ENCODE data around the gene NFKBIE.
A peak's percentile ranks its signal among the peaks of the same experiment; 100 is the strongest.

GRCh38 chr6:44233567-44234100 is 31.7 kb downstream of the NFKBIE start:
- TF ChIP-seq, protein P1, sequence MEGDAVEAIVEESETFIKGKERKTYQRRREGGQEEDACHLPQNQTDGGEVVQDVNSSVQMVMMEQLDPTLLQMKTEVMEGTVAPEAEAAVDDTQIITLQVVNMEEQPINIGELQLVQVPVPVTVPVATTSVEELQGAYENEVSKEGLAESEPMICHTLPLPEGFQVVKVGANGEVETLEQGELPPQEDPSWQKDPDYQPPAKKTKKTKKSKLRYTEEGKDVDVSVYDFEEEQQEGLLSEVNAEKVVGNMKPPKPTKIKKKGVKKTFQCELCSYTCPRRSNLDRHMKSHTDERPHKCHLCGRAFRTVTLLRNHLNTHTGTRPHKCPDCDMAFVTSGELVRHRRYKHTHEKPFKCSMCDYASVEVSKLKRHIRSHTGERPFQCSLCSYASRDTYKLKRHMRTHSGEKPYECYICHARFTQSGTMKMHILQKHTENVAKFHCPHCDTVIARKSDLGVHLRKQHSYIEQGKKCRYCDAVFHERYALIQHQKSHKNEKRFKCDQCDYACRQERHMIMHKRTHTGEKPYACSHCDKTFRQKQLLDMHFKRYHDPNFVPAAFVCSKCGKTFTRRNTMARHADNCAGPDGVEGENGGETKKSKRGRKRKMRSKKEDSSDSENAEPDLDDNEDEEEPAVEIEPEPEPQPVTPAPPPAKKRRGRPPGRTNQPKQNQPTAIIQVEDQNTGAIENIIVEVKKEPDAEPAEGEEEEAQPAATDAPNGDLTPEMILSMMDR (IDR thresholded peaks at IDR 0.05; ENCODE audit: insufficient read depth, low read length): no peak
- TF ChIP-seq SPI1 (IDR thresholded peaks at IDR 0.05; ENCODE audit: borderline replicate concordance, low read depth) (peak; percentile 91), GABPA (IDR thresholded peaks at IDR 0.05; ENCODE audit: low read depth) (no peak), POLR2AphosphoS5 (IDR thresholded peaks at IDR 0.05; ENCODE audit: low read depth) (no peak; the same call in none of the 2 replicates), REST (IDR thresholded peaks at IDR 0.05; ENCODE audit: insufficient replicate concordance, low read depth) (no peak)

Measured in HL-60 (cell line).